K562 (cell line): ENCODE results near the gene DHRS7C. TPM values are rescaled to one million over a fixed set of nuclear protein-coding genes. Genes with fewer than 3 reads are reported as not detected.

Experiments
- CREM ChIP-seq: IDR thresholded peaks from 2 replicates; pipeline ENCODE4 v1.6.1; 2014; ENCODE audit warnings: antibody characterized with exemption, low read depth
- CTBP1 ChIP-seq: fragments of 450-650 bp; IDR thresholded peaks from 2 replicates; pipeline ENCODE4 v1.6.1; 2016; ENCODE audit warnings: borderline replicate concordance
- EGR1 ChIP-seq: fragments of 450-650 bp; conservative IDR thresholded peaks from 2 replicates; pipeline ENCODE4 v1.6.1; 2017; ENCODE audit warnings: mild to moderate bottlenecking
- FOXJ2 ChIP-seq: fragments of 200-800 bp; sonication (Bioruptor generic); IDR thresholded peaks from 2 replicates; pipeline ENCODE4 v1.6.1; 2016; ENCODE audit warnings: missing genetic modification characterization, missing compliant biosample characterization
- LEF1 ChIP-seq: fragments of 450-650 bp; IDR thresholded peaks from 2 replicates; pipeline ENCODE4 v1.6.1; 2016; ENCODE audit warnings: mild to moderate bottlenecking
- YY1 ChIP-seq, 3 experiments: IDR thresholded peaks; 2 replicates each; pipeline ENCODE4 v1.6.1; 2011; ENCODE audit warnings: low read length in 2 of 3, mild to moderate bottlenecking in 2 of 3, moderate library complexity in 2 of 3, borderline replicate concordance in 1 of 3, control low read depth in 1 of 3, low read depth in 1 of 3; ENCODE audit not compliant: insufficient read depth in 3 of 3, insufficient replicate concordance in 2 of 3, control insufficient read depth in 1 of 3, insufficient read length in 1 of 3; ENCODE audit errors: extremely low read depth in 1 of 3
- ZFP36 ChIP-seq: fragments of 150-350 bp; IDR thresholded peaks from 2 replicates; pipeline ENCODE4 v1.6.1; 2018; ENCODE audit warnings: low read length, low read depth; ENCODE audit not compliant: partially characterized antibody
- ZNF175 ChIP-seq: fragments of 200-800 bp; sonication (Bioruptor generic); IDR thresholded peaks from 2 replicates; pipeline ENCODE4 v1.6.1; 2016; ENCODE audit warnings: low read depth, mild to moderate bottlenecking, missing genetic modification characterization, missing compliant biosample characterization
- ZNF316 ChIP-seq: fragments of 450-650 bp; IDR thresholded peaks from 2 replicates; pipeline ENCODE4 v1.6.1; 2016
- polyA plus RNA-seq, 8 experiments: library from polyadenylated mRNA; depleted of rRNA in 4 of 8; stranded (reverse) in 5 of 8; unstranded in 3 of 8; fragments of >200 nt; fragmentation: Nextera tagmentation in 2 of 8; fragmentation: Illumina TruSeq in 1 of 8; extraction: Ambion mirVana in 2 of 8; extraction: Trizol in 1 of 8; gene quantifications; 2 replicates each; pipeline versions ENCODE4 v1.2.1 to v1.2.3, GENCODE V29; 2011 to 2014; ENCODE audit warnings: inconsistent platforms in 1 of 8, missing spikeins in 1 of 8
- total RNA-seq, 7 experiments: library from RNA; depleted of rRNA in 6 of 7; stranded (reverse); fragments of >200 nt in 6 of 7; fragmentation: Illumina TruSeq in 2 of 7; extraction: Trizol in 2 of 7; gene quantifications; 2 replicates each; pipeline versions ENCODE4 v1.2.1 to v1.2.3, GENCODE V29; 2011 to 2021; ENCODE audit warnings: low replicate concordance in 1 of 7
- TF ChIP-seq, protein P1 (sequence below): sonication (generic); formaldehyde crosslinking; IDR thresholded peaks from 2 replicates; pipeline ENCODE4 v1.8.0; 2022; ENCODE audit warnings: mild to moderate bottlenecking, missing genetic modification reagents
- TF ChIP-seq, protein P2 (sequence below), 3 experiments: fragments of 200-800 bp in 1 of 3; sonication (Bioruptor generic) in 1 of 3; sonication (generic) in 1 of 3; formaldehyde crosslinking in 1 of 3; IDR thresholded peaks; 2 replicates each; pipeline versions ENCODE4 v1.6.1 to v1.8.0; 2016 to 2022; ENCODE audit warnings: mild to moderate bottlenecking in 2 of 3, missing compliant biosample characterization in 2 of 3, missing genetic modification characterization in 2 of 3, missing genetic modification reagents in 1 of 3

The DHRS7C gene
- total and polyA plus RNA-seq, 9 of the 15 experiments (the other 6 are each of a cell fraction or from before 2014, with no cell fraction given), result not detected

DNA sequence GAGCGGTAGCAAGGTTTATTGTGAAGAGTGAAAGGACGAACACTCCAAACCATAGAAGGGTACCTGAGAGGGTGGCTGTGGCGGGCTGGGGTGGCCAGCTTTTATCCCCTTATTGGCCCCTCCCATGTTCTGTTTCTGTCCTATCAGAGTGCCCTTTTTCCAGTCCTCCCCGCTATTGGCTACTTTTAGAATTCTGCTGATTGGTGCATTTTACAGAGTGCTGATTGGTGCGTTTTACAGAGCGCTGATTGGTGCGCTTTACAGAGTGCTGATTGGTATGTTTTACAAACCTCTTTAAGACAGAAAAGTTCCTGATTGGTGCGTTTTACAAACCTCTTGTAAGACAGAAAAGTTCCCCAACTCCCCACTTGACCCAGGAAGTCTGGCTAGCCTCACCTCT lies 18.0 kb upstream of the DHRS7C start (continued):
- TF ChIP-seq EGR1 (no peak), LEF1 (no peak), YY1 (IDR thresholded peaks at IDR 0.05; ENCODE audit: borderline replicate concordance in 1 of 3, control insufficient read depth in 1 of 3, extremely low read depth in 1 of 3, insufficient read depth in 3 of 3, insufficient read length in 1 of 3, insufficient replicate concordance in 2 of 3, low read depth in 1 of 3, low read length in 2 of 3) (no peak), FOXJ2 (tag) (no peak), ZFP36 (no peak), CREM (no peak), ZNF175 (CRISPR knock-in tag) (no peak), CTBP1 (no peak), ZNF316 (peak; percentile 75)
- TF ChIP-seq, protein P1, sequence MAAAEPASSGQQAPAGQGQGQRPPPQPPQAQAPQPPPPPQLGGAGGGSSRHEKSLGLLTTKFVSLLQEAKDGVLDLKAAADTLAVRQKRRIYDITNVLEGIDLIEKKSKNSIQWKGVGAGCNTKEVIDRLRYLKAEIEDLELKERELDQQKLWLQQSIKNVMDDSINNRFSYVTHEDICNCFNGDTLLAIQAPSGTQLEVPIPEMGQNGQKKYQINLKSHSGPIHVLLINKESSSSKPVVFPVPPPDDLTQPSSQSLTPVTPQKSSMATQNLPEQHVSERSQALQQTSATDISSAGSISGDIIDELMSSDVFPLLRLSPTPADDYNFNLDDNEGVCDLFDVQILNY, result no peak
- TF ChIP-seq, protein P2, sequence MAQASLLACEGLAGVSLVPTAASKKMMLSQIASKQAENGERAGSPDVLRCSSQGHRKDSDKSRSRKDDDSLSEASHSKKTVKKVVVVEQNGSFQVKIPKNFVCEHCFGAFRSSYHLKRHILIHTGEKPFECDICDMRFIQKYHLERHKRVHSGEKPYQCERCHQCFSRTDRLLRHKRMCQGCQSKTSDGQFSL (CRISPR knock-in tag; IDR thresholded peaks at IDR 0.05), result no peak
- TF ChIP-seq, protein P2 (tag; IDR thresholded peaks at IDR 0.05), result no peak
